Naive B cell (primary cell): Measurements from ENCODE around the gene ZNF462. TPM values are rescaled to one million over a fixed set of nuclear protein-coding genes. Genes with fewer than 3 reads are reported as not detected.

Source experiments
- ATAC-seq, 2 donors: fragments of 150-1000 bp; cut with Tn5 transposase; 2 replicates each; pipeline ENCODE4 v1.10.0; 2021; ENCODE audit warnings: low read depth in 2 of 2, mild to moderate bottlenecking in 2 of 2, moderate library complexity in 2 of 2
- DNase-seq: peaks from one replicate; pipeline ENCODE4 v3.0.0; 2022
- H3K27ac Mint-ChIP-seq, 6 donors: one replicate each; pipeline ENCODE4 v1.8.0; 2020 to 2022; ENCODE audit warnings: mild to moderate bottlenecking in 6 of 6, mixed read lengths in 6 of 6, moderate library complexity in 5 of 6, inconsistent platforms in 2 of 6
- H3K27me3 Mint-ChIP-seq, 3 donors: one replicate each; pipeline ENCODE4 v1.8.0; 2021 to 2022; ENCODE audit warnings: mixed read lengths in 3 of 3, mild to moderate bottlenecking in 1 of 3
- H3K36me3 Mint-ChIP-seq, 2 donors: one replicate each; pipeline ENCODE4 v1.8.0; 2020 to 2022; ENCODE audit warnings: mixed read lengths in 2 of 2, inconsistent platforms in 1 of 2, mild to moderate bottlenecking in 1 of 2
- H3K4me1 Mint-ChIP-seq, 3 donors: one replicate each; pipeline ENCODE4 v1.8.0; 2020 to 2022; ENCODE audit warnings: mixed read lengths in 3 of 3, inconsistent platforms in 1 of 3, mild to moderate bottlenecking in 1 of 3, moderate library complexity in 1 of 3
- H3K4me3 Mint-ChIP-seq, 8 donors: one replicate each; pipeline ENCODE4 v1.8.0; 2020 to 2022; ENCODE audit warnings: mild to moderate bottlenecking in 8 of 8, mixed read lengths in 8 of 8, moderate library complexity in 8 of 8, inconsistent platforms in 2 of 8
- H3K9me3 Mint-ChIP-seq, 7 donors: one replicate each; pipeline ENCODE4 v1.8.0; 2020 to 2022; ENCODE audit warnings: mixed read lengths in 7 of 7, mild to moderate bottlenecking in 5 of 7, inconsistent platforms in 2 of 7, moderate library complexity in 1 of 7
- polyA plus RNA-seq, 6 donors: library from polyadenylated mRNA; unstranded; fragments of 300-500 nt; fragmentation: Illumina TruSeq; gene quantifications; one replicate each; pipeline ENCODE4 v1.2.3, GENCODE V29; 2021; ENCODE audit warnings: low read depth in 6 of 6

ZNF462 gene, protein sequence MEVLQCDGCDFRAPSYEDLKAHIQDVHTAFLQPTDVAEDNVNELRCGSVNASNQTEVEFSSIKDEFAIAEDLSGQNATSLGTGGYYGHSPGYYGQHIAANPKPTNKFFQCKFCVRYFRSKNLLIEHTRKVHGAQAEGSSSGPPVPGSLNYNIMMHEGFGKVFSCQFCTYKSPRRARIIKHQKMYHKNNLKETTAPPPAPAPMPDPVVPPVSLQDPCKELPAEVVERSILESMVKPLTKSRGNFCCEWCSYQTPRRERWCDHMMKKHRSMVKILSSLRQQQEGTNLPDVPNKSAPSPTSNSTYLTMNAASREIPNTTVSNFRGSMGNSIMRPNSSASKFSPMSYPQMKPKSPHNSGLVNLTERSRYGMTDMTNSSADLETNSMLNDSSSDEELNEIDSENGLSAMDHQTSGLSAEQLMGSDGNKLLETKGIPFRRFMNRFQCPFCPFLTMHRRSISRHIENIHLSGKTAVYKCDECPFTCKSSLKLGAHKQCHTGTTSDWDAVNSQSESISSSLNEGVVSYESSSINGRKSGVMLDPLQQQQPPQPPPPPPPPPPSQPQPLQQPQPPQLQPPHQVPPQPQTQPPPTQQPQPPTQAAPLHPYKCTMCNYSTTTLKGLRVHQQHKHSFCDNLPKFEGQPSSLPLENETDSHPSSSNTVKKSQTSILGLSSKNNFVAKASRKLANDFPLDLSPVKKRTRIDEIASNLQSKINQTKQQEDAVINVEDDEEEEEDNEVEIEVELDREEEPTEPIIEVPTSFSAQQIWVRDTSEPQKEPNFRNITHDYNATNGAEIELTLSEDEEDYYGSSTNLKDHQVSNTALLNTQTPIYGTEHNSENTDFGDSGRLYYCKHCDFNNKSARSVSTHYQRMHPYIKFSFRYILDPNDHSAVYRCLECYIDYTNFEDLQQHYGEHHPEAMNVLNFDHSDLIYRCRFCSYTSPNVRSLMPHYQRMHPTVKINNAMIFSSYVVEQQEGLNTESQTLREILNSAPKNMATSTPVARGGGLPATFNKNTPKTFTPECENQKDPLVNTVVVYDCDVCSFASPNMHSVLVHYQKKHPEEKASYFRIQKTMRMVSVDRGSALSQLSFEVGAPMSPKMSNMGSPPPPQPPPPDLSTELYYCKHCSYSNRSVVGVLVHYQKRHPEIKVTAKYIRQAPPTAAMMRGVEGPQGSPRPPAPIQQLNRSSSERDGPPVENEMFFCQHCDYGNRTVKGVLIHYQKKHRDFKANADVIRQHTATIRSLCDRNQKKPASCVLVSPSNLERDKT (N-terminal part only)
- polyA plus RNA-seq = not detected

DNA sequence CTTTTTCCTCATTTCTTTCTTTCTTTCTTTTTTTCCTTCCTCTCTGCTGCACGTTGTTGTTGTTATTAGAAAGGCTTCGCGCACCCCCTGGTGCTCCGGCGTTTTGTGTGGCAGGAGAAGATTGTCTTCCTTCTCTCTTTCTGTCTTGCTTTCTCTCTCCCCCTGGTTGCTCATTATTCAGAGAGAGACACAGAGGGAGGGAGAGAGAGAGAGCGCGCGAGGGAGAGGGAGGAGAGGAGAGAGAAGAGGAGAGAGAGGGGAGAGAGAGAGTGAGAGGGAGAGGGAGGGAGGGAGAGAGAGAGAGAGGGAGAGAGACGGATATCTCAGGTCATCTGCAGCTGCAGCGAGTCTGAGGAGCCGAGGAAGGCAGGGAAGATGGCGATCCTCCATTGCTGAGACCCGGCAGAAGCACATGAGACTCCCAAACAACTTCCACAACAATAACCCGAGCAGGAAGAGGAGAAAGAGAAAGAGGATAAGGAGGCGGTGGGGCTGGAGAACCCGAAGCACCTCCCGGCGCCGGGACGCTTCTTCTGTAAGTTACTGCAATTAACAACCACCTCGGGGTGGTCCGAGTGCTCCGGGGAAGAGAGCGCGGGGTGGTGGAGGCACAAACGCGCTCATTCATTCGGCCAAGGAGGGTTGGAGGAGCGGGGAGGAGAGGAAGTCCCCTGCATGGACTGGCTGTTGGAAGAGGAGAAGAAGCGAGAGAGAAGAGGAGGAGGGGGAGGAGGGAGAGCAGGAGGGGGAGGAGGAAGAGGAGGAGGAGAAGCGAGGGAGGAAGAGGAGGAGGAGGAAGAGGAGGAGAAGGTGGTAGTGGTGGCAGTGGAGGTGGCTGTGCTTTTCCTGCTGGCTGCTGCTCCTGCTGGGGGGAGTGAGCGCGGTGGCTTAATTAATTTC is at the start of gene ZNF462:
TSS of gene ZNF462 (plus strand) at position 346 of the 900 bp plus-strand sequence. CDS start 60,218 bp downstream, outside the sequence.
- Mint-ChIP-seq H3K36me3 (peaks cover 0 to 37% of the 10 kb centered on the region in 2 donors), H3K9me3 (peaks cover 0 to 5% (median 0%) of the 10 kb centered on the region in 7 donors), H3K4me1 (peaks cover 33 to 50% (median 46%) of the 10 kb centered on the region in 3 donors), H3K27me3 (peaks cover 69 to 85% (median 77%) of the 10 kb centered on the region in 3 donors), H3K27ac (peak within 1 kb of the TSS in 3 of 6 donors; percentile 42 to 67 (median 45)), H3K4me3 (peak within 1 kb of the TSS; percentile 67 to 94 (median 86))
- ATAC-seq (no peak), DNase-seq (no peak)

GRCh38 chr9:106816524-106816923 is 46.4 kb upstream of the ZNF462 start:
- no peaks in the 10 kb centered on the region for H3K27me3 Mint-ChIP-seq
- peak overlapping the region in 1 of 6 donors; percentile 45 for H3K27ac Mint-ChIP-seq
- no peaks in the 10 kb centered on the region for H3K36me3 Mint-ChIP-seq
- DNase-seq (no peak), ATAC-seq (no peak)
- peaks cover 0 to 22% (median 9%) of the 10 kb centered on the region in 7 donors for H3K9me3 Mint-ChIP-seq
- no peaks in the 10 kb centered on the region for H3K4me1 Mint-ChIP-seq
- H3K4me3 Mint-ChIP-seq = no peak overlapping the region

- Mint-ChIP-seq H3K4me1 (no peaks in the 10 kb centered on the region), H3K36me3 (no peaks in the 10 kb centered on the region), H3K27ac (no peak overlapping the region), H3K27me3 (no peaks in the 10 kb centered on the region), H3K4me3 (no peak overlapping the region), H3K9me3 (peaks cover 0 to 21% (median 11%) of the 10 kb centered on the region in 7 donors)
- DNase-seq (no peak), ATAC-seq (no peak)
These were observed 44.9 kb upstream of the ZNF462 start for GRCh38 chr9:106818034-106818433.

GRCh38 chr9:106820866-106821265 is 42.1 kb upstream of the ZNF462 start:
- DNase-seq (no peak), ATAC-seq (no peak)
- no peaks in the 10 kb centered on the region for H3K27me3 Mint-ChIP-seq

DNA sequence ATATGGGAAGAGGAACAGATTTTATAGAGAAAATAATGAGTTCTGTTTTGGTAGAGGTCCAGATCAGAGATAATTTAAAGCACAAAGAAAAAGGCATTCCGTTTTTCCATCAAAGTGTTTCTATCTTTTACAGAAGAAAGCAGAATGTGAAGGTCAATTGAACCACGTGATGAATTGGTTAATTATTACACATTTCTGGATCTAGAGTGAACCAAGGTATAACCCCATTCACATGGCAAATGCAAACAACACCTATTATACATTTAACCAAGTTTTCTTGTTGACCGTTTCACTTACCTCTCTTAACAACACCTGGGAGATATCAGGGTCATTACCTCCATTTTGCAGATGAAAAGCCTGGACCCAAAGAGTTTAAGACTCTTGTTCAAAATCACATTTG is 34.9 kb upstream of the ZNF462 start:
- ATAC-seq (no peak), DNase-seq (no peak)
- Mint-ChIP-seq H3K36me3 (no peaks in the 10 kb centered on the region), H3K27ac (no peak overlapping the region), H3K4me1 (no peaks in the 10 kb centered on the region), H3K27me3 (no peaks in the 10 kb centered on the region), H3K4me3 (no peak overlapping the region), H3K9me3 (peaks cover 0 to 9% (median 1%) of the 10 kb centered on the region in 7 donors)

More at GRCh38 chr9:106820866-106821265, 42.1 kb upstream of the ZNF462 start:
- no peaks in the 10 kb centered on the region for H3K4me1 Mint-ChIP-seq
- H3K36me3 Mint-ChIP-seq = no peaks in the 10 kb centered on the region
- H3K4me3 Mint-ChIP-seq = no peak overlapping the region
- no peak overlapping the region for H3K27ac Mint-ChIP-seq
- H3K9me3 Mint-ChIP-seq = peaks cover 0 to 11% (median 2%) of the 10 kb centered on the region in 7 donors

- H3K27me3 Mint-ChIP-seq = no peaks in the 10 kb centered on the region
- DNase-seq (no peak), ATAC-seq (no peak)
- no peak overlapping the region for H3K4me3 Mint-ChIP-seq
- peaks cover 0 to 14% (median 4%) of the 10 kb centered on the region in 7 donors for H3K9me3 Mint-ChIP-seq
- no peaks in the 10 kb centered on the region for H3K36me3 Mint-ChIP-seq
- H3K27ac Mint-ChIP-seq = no peak overlapping the region
- no peaks in the 10 kb centered on the region for H3K4me1 Mint-ChIP-seq
These were observed 34.0 kb upstream of the ZNF462 start for GRCh38 chr9:106828965-106829364.

DNA sequence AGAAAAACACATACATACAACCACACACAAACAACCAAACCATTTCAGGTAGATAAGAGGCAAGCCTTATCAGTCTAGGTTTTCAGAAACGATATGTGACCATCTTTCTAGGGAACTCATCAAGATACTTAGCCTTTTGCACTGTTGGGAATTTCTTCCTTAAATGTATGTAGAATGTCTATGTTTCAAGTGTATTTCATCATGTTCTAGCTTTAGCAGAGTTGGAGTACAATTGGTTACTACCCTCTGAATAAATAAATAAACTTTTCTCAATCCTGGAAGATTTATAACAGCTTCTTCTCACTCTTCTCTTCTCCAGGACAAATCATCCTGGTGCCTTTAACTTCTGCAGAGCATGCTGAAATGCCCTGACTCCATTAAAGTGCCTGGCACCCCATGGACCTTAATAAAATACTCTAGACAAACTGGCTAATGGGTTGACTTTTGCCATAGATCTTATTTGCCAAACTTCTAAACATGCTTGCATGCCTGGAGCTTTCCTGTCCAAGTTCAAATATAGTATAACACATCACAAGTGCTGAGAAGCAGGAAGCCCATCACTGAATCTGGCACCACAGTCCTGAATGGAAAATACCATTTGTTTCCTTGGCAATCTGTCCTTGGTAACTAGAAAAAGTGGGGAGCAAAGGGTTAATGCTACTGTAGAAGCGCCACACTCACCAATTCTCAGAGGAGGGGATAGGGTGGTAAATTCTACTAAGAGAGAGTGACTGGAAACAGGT is 33.1 kb upstream of the ZNF462 start:
- no peak overlapping the region for H3K4me3 Mint-ChIP-seq
- ATAC-seq (no peak), DNase-seq (no peak)
- peaks cover under 1 to 17% (median 4%) of the 10 kb centered on the region in 7 donors for H3K9me3 Mint-ChIP-seq
- H3K4me1 Mint-ChIP-seq = no peaks in the 10 kb centered on the region
- no peak overlapping the region for H3K27ac Mint-ChIP-seq
- H3K36me3 Mint-ChIP-seq = no peaks in the 10 kb centered on the region
- no peaks in the 10 kb centered on the region for H3K27me3 Mint-ChIP-seq

- H3K9me3 Mint-ChIP-seq = peaks cover 2 to 17% (median 5%) of the 10 kb centered on the region in 7 donors
- H3K27ac Mint-ChIP-seq = no peak overlapping the region
- H3K27me3 Mint-ChIP-seq = no peaks in the 10 kb centered on the region
- no peaks in the 10 kb centered on the region for H3K36me3 Mint-ChIP-seq
- H3K4me3 Mint-ChIP-seq = no peak overlapping the region
- H3K4me1 Mint-ChIP-seq = no peaks in the 10 kb centered on the region
- ATAC-seq (no peak), DNase-seq (no peak)
These were observed 32.3 kb upstream of the ZNF462 start for GRCh38 chr9:106830527-106831150.

- Mint-ChIP-seq H3K4me3 (no peak overlapping the region), H3K27ac (no peak overlapping the region), H3K4me1 (no peaks in the 10 kb centered on the region), H3K27me3 (peaks cover 0 to under 1% (median 0%) of the 10 kb centered on the region in 3 donors), H3K9me3 (peaks cover 2 to 17% (median 5%) of the 10 kb centered on the region in 7 donors), H3K36me3 (no peaks in the 10 kb centered on the region)
- ATAC-seq (no peak), DNase-seq (no peak)
These were observed 28.1 kb upstream of the ZNF462 start for GRCh38 chr9:106834888-106835287.

- H3K36me3 Mint-ChIP-seq = no peaks in the 10 kb centered on the region
- peaks cover 2 to 17% (median 7%) of the 10 kb centered on the region in 7 donors for H3K9me3 Mint-ChIP-seq
- H3K4me3 Mint-ChIP-seq = no peak overlapping the region
- no peaks in the 10 kb centered on the region for H3K4me1 Mint-ChIP-seq
- H3K27ac Mint-ChIP-seq = no peak overlapping the region
- ATAC-seq = no peak
- DNase-seq = no peak
- H3K27me3 Mint-ChIP-seq = peaks cover 0 to 6% (median 0%) of the 10 kb centered on the region in 3 donors
These were observed 27.1 kb upstream of the ZNF462 start for GRCh38 chr9:106835840-106836239.

DNA sequence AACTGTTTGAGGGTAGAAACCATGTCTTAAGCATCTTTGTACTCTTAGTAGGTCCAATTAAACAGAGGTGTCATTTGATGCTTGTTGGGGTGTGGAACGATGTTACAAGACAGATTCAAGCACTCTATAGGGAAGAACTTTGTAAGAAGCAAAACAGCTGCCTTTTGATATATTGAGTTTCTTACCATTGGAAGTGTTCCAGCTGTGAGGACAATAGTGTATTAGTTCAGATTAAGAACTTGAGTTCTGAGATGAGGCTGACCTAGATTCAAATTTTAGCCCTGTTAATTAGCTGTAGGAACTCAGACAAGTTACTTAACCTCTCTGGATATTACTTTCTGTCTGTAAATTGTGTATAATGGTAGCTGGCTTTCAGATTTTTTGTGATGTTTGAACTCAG is 19.6 kb upstream of the ZNF462 start:
- peaks cover 0 to 6% (median 0%) of the 10 kb centered on the region in 3 donors for H3K27me3 Mint-ChIP-seq
- no peaks in the 10 kb centered on the region for H3K4me1 Mint-ChIP-seq
- H3K27ac Mint-ChIP-seq = no peak overlapping the region
- ATAC-seq (no peak), DNase-seq (no peak)
- H3K4me3 Mint-ChIP-seq = no peak overlapping the region
- no peaks in the 10 kb centered on the region for H3K36me3 Mint-ChIP-seq
- peaks cover 0 to 4% (median 0%) of the 10 kb centered on the region in 7 donors for H3K9me3 Mint-ChIP-seq
